Ishikawa (cell line): ENCODE measurements around the gene PPP2R2D.

ENCODE experiments used
- EP300 ChIP-seq: IDR thresholded peaks from 2 replicates; pipeline ENCODE4 v1.6.1; 2012; ENCODE audit warnings: borderline replicate concordance
- MAX ChIP-seq: IDR thresholded peaks from 2 replicates; pipeline ENCODE4 v1.6.1; 2012
- NFIC ChIP-seq: IDR thresholded peaks from 2 replicates; pipeline ENCODE4 v1.6.1; 2012
- REST ChIP-seq: IDR thresholded peaks from 2 replicates; pipeline ENCODE4 v1.6.1; 2012; ENCODE audit warnings: low read depth, mild to moderate bottlenecking

- TF ChIP-seq EP300 (no peak), MAX (no peak), REST (no peak), NFIC (no peak)
Measured at GRCh38 chr10:131853610-131853964, 47.2 kb upstream of the PPP2R2D start.
